ENCODE results near the gene RGS16.

- TF ChIP-seq CTCF (conservative IDR thresholded peaks at IDR 0.05; ENCODE audit: low read depth, low read length) (no peak), EZH2 (IDR thresholded peaks at IDR 0.05; ENCODE audit: low read length, unreplicated experiment) (no peak), EZH2phosphoT487 (IDR thresholded peaks at IDR 0.05; ENCODE audit: borderline replicate concordance, low read length) (no peak)
These were observed 17.1 kb downstream of the RGS16 start for GRCh38 chr1:182587093-182587492.

Measured in PC-3 (cell line).